Fibroblast of skin of left quadriceps (primary cell): ENCODE measurements around the gene YES1.
"Not testable (repeated sequence)": the region's sequence is repeated elsewhere in the genome, so short reads cannot be mapped to it uniquely, and the experiment has no call there.

Experiments
- DNase-seq, 2 experiments: peaks; one replicate each; pipeline ENCODE4 v3.0.0-alpha.2; 2013; ENCODE audit warnings: low read depth in 2 of 2

YES1 gene

GRCh38 chr18:824179-824578 lies 12.1 kb upstream of the YES1 start:
- DNase-seq: no peak

DNA sequence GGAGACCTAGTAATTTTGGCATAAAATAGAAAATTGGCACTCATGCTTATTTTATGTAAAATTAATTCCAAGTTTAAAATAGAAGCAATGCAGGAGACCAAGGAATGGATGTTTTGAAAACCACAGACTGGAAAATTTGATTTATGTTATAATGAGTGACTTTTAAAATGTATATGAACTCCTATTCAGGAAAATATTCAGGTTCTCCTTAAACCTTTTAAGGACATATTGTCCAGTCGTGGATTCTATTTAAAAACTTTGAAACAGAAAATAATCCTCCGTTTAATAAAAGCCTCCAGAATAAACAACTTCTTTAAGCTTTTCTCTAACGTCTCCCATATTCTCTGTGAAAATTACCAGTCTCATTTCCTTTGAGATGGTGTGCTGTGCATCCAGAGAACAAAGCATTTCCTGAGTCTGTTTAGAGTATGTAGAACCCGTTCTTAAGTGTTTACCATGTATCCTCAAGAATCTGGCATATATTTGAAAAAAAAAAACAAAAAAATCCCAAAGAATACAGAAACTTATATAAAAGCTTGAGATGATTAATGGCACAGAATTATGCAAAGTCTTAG lies 8.6 kb upstream of the YES1 start:
- no peak for DNase-seq

DNA sequence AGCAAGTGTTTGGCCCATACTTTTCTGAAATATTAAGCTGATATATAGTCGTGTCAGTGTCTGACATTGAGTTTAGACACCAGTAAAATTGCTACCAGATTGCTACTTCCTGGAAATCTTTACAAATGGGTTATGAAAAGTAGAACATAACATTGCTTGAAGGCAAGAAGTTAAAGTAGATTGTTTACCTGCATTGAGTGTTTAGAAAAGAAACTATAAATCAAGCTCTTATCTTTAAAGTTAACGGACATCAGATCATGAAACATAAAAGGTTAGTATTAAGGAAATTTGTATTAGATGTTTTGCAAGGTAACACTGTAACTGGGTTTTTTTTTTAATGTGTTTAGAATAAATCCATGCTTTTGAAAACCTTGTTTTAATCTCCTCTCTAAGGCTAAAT lies 4.8 kb upstream of the YES1 start:
- no peak for DNase-seq

DNA sequence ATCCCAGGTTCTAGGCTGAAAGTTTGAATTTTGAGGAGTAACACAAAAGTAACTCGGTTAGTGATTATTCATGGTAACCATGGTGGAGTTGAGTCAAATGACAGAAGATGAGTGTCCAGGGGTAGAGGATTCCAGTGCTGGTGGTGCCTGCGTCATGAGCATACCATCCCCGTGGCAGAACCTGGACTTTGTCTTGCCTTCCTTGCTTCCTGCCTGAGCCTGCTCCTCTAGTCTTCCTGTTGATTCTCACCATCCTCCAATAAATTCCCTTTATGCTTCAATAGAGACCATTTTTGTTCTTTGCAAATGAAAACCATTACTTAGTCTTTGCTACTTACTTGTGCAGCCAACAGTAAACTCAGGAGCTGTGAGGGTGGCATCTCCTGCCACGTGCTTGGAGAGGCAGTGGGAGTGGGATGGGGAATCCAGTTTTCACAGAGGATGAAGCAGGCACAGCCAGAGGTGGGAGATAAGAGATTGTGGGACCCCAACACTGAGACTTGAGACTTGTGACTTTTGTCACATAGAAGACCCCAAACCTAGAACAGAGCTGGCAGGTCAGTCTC lies 4.1 kb upstream of the YES1 start:
- no peak for DNase-seq

DNA sequence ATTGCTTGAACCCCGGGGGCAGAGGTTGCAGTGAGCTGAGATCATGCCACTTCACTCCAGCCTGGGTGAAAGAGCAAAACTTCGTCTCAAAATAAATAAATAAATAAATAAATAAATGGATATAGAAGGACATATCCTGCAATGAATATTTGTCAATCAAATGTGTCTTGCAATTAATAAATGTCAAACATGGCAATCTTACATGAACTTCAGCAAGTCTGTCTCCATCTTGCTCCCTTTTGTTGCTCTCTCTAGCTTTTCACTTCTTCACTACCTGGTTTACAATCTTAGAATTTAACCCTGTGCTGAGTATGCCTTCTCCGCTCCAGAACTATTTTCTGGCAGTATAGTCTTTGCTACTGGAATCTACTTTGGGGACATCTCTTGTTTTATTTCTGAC lies 3.3 kb upstream of the YES1 start:
- DNase-seq: no peak

GRCh38 chr18:814300-815084 lies 2.5 kb upstream of the YES1 start:
- DNase-seq: no peak

GRCh38 chr18:813172-814071 lies 1.4 kb upstream of the YES1 start:
- DNase-seq: no peak

DNA sequence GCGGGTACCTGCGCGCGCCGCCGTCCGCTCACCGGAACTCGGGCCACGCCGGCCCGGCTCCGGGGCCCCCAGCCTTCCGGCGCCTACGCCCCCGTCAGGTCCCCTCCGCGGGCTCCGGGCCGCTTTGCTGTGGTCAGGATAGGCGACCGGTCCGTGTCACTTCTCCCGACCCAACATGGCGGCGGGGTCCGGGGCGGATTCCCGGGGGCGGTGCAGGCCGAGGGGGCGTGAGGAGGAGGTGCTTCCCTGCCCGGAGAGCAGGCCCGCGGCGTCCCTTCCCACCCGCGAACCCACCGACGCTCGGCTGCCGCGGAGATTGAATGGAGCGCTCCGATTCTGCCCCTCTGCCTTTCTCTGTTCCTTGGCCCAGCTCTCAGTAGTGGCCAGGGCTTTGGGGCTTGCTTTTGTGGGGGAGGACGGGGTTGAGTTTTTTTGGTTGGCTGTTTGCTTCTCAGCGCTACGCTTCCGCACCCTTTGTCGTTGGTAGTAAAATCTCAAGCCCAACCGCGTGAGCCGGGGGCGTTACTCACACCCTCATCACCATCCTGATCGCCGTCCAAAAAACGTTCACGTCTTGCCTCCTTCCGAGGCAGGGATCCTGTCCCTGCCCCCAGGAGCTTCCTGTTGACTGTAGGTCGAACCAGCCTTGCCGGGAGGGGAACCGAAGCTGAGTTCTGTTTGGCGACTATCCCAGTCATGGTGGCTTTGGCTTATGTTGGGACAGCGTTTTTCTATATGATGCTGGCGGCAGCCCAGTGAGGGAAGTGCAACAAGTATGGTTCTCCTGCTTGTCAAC lies 532 bp upstream of the YES1 start:
- peak; percentile 57 to 62 for DNase-seq

GRCh38 chr18:811182-811891 lies 705 bp downstream of the YES1 start:
- DNase-seq: peak in 1 of 2 experiments; percentile 5

GRCh38 chr18:809985-810642 lies 1.9 kb downstream of the YES1 start:
- no peak for DNase-seq

DNA sequence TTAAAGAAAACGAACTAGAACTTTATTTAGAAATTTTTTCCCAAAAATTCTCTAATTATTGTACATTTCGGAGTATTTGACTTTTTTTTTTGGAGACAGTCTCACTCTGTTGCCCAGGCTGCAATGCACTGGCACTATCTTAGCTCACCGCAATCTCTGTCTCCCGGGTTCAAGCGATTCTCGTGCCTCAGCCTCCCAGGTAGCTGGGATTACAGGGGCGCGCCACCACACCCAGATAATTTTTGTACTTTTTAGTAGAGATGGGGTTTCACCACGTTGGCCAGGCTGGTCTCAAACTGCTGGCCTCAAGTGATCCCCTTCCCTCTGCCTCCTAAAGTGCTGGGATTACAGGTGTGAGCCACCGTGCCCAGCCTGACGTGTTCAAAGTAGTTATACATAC lies 2.8 kb downstream of the YES1 start:
- DNase-seq: not testable (repeated sequence)

GRCh38 chr18:808502-808901 lies 3.5 kb downstream of the YES1 start:
- no peak for DNase-seq

DNA sequence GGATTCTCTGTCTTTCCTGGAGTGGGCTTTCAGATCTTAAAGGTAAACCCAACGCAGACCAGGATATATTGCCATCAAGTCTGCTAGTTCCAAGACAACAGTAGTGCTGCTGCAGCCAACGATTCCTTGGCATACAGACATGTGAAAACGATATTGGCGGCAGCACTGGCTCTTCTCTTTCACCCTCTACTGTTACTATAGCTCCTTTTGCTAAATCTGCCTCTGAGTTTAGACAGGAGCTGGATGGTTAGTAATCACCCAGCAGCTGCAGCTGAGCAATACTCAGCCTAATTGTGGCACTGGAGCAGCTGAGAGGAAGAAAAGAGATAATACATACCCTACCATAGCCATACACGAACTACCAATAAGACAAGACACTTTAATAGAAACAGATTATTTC lies 4.0 kb downstream of the YES1 start:
- DNase-seq: no peak

DNA sequence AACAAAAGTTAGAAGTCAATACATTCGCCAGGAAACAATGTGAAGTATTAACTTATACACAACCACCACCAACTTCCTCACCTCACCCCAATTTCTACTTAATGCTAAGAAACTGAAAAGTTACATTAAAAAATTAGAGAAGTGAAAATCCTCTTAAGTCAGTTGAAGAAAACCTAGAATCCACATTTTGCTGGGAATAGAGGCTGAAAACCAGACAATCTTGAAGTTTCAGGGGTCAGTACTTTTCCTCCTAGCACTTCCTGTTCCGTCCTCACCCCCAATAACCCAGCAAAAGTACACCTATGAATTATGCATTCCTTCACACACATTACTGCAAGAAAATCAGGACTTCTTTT lies 6.3 kb downstream of the YES1 start:
- no peak for DNase-seq

- DNase-seq: no peak
Measured at GRCh38 chr18:805008-805754, 6.9 kb downstream of the YES1 start.

DNA sequence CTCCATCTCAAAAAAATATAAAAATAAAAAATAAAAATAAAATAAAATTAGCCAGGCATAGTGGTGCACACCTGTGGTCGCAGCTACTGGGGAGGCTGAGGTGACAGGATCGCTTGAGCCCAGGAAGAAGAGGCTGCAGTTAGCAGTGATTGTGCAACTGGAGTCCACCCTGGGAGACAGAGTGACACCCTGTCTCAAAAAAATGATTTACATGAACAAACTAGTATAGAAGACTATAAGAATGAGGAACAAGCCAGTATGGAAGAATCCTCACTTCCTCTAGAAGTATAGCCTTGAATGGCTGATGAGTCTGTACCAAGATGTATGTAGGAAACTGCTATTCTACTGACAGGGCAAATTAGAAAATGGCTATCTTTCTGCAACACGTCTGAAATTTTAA lies 10.9 kb downstream of the YES1 start:
- DNase-seq: no peak

- no peak for DNase-seq
Measured at GRCh38 chr18:799943-800342, 12.1 kb downstream of the YES1 start.

- not testable (repeated sequence) for DNase-seq
Measured at GRCh38 chr18:795383-795782, 16.7 kb downstream of the YES1 start.

DNA sequence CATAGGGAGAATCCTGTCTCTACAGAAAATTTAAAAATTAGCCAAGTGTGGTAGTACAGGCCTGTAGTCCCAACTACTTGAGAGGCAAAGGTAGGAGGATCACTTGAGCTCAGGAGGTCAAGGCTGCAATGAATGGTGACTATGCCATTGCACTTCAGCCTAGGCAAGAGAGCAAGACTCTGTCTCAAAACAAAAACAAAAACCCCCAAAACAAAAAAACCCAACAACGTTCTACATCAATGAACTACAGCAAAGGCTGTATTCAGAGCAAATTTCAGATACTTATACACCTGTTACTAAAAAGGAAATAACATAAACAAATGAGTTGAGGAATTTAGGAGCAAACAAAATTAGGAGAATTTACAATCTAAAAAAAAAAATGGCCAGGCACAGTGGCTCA lies 22.6 kb downstream of the YES1 start:
- no peak for DNase-seq

DNA sequence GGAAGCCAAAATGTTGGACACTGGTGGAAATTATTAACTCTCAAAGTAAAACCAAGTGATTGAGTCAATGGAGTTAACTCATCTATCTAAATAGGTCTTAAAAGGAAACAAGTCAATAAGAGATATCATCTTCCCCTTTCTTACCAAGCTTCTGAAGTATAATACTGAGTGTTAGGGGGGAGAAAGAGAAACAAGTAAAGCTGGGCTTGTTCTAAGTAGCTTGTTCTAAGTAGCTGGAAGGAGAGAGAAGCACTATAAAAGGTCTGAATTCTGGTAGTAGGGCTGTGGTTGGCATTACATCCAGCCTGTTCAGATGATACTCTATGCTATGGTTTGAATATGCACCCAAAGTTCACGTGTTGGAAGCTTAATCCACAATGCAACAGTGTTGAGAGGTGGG lies 26.8 kb downstream of the YES1 start:
- no peak for DNase-seq
